Stimulated activated CD4-positive, alpha-beta T cell treated with anti-CD3 and anti-CD28 coated beads, Interleukin-2, amount 100 ng/mL, for 24 hours (primary cell): ENCODE results near the gene PNMT.

Experiments
- DNase-seq, 2 donors: peaks; one replicate each; pipeline ENCODE4 v3.0.0-alpha.2; 2020

Gene PNMT

GRCh38 chr17:39653662-39654331 is 14.5 kb upstream of the PNMT start:
- peak; percentile 85 to 89 for DNase-seq

GRCh38 chr17:39655105-39655504 is 13.1 kb upstream of the PNMT start:
- no peak for DNase-seq

- no peak for DNase-seq
Observed at GRCh38 chr17:39658346-39658745, 9.9 kb upstream of the PNMT start.

- DNase-seq = no peak
Observed at GRCh38 chr17:39658760-39659159, 9.5 kb upstream of the PNMT start.

GRCh38 chr17:39659279-39660010 is 8.8 kb upstream of the PNMT start:
- DNase-seq = no peak

- DNase-seq = no peak
Observed at GRCh38 chr17:39660011-39660360, 8.3 kb upstream of the PNMT start.

- DNase-seq = no peak
Observed at GRCh38 chr17:39660397-39661385, 7.6 kb upstream of the PNMT start.

GRCh38 chr17:39661744-39662541 is 6.3 kb upstream of the PNMT start:
- no peak for DNase-seq

GRCh38 chr17:39662551-39663339 is 5.5 kb upstream of the PNMT start:
- no peak for DNase-seq

- no peak for DNase-seq
Observed at GRCh38 chr17:39663340-39663687, 4.9 kb upstream of the PNMT start.

GRCh38 chr17:39663688-39664580 is 4.3 kb upstream of the PNMT start:
- no peak for DNase-seq

GRCh38 chr17:39664581-39665561 is 3.4 kb upstream of the PNMT start, which contains the start of gene TCAP:
Gene TCAP, plus strand, starts transcription at chr17:39665349. Its CDS starts 11 bp downstream, at chr17:39665360.
- no peak for DNase-seq

GRCh38 chr17:39665642-39666224 is 2.5 kb upstream of the PNMT start:
- DNase-seq = no peak

GRCh38 chr17:39666231-39666600 is 2.0 kb upstream of the PNMT start:
- DNase-seq = no peak

GRCh38 chr17:39666601-39667261 is 1.5 kb upstream of the PNMT start:
- DNase-seq = no peak

- DNase-seq = no peak
Observed at GRCh38 chr17:39667262-39667944, 850 bp upstream of the PNMT start.

- no peak for DNase-seq
Observed at GRCh38 chr17:39669897-39670735, 1.9 kb downstream of the PNMT start.
